LNCAP (cell line): Measurements from ENCODE around the gene CCP110.

Experiments
- TF ChIP-seq, protein P1 (sequence below): fragments of 450-650 bp; IDR thresholded peaks from 2 replicates; pipeline ENCODE4 v1.5.1; 2017; ENCODE audit warnings: mild to moderate bottlenecking

The CCP110 gene

DNA sequence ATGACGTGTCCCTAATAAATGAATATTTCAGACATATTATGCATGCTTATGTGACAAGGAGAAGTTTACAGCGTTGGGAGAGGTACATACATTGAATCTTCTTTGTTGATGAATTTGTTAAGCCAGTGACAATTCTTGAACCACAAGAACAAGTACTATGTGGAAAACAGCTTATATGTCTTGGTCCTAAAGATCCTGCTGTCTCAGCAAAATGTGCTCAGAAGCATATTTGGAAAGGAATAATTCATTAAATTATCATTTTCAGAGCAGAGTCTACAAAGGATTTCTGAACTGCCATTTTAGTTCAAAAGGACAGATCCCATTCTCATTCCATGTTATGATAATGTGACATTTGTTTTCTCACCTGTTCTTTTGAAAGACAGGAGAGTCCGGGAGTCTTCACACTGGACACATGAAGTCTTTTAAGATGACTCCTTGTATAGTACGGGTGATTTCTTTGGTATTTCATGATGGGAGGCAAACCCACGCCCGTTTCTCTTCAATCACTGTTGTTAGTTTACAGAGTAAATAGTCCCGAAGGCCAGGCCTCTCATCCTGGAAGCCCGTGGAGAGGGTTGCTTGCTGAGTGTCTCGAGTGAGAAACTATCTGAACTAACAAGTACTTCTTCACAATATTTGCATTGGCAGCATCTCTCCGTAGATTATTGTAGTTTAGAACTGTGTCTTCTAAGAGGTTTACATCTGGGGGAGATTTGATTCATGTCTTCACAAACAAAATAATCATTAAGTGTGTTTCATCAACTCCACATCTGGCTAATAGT lies 58.5 kb downstream of the CCP110 start:
- TF ChIP-seq, protein P1, sequence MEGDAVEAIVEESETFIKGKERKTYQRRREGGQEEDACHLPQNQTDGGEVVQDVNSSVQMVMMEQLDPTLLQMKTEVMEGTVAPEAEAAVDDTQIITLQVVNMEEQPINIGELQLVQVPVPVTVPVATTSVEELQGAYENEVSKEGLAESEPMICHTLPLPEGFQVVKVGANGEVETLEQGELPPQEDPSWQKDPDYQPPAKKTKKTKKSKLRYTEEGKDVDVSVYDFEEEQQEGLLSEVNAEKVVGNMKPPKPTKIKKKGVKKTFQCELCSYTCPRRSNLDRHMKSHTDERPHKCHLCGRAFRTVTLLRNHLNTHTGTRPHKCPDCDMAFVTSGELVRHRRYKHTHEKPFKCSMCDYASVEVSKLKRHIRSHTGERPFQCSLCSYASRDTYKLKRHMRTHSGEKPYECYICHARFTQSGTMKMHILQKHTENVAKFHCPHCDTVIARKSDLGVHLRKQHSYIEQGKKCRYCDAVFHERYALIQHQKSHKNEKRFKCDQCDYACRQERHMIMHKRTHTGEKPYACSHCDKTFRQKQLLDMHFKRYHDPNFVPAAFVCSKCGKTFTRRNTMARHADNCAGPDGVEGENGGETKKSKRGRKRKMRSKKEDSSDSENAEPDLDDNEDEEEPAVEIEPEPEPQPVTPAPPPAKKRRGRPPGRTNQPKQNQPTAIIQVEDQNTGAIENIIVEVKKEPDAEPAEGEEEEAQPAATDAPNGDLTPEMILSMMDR, result no peak

DNA sequence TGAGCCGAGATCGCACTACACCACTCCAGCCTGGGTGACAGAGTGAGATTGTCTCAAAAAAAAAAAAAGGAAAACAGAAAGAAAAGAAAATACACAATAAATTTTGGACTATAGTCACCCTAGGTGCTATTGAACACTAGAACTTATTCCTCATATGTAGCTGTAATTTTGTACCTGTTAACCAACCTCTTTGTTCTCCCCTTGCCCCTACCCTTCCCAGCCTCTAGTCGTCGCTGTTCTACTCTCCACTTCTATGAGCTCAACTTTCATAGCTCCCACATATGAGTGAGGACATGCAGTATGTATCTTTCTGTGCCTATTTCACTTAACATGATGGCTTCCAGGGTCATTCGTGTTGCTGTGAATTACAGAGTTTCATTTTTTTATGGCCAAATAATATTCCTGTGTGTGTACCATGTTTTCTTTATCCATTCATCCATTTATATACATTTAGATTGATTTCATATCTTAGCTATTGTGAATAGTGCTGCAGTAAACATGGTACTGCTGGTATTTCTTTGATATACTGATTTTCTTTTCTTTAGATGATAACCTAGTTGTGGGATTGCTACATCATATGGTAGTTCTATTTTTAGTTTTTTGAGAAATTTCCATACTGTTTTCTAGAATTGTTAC lies 60.0 kb downstream of the CCP110 start:
- TF ChIP-seq, protein P1, result peak; percentile 96

DNA sequence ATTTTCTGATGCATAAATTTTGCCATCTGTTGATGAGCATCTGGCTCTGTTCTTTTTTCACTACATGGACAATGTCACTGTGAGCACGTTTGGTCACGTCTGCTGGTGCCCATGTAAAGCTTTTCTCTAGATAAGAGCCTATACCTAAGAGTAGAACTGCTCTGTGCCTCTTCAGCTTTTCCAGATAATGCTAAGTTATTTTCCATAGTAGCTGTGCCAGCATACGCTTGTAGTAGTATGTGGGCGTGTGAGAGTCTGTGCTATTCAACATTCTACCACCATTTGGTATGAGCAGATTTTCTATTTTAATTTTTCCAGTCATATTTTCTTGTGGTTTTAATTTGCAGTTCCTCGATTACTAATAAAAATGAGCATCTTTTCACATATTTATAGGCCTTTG lies 64.9 kb downstream of the CCP110 start:
- TF ChIP-seq, protein P1, result no peak

GRCh38 chr16:19589106-19589505 lies 65.4 kb downstream of the CCP110 start:
- TF ChIP-seq, protein P1, result no peak

- TF ChIP-seq, protein P1, result no peak
Measured at GRCh38 chr16:19589771-19590302, 66.1 kb downstream of the CCP110 start.

DNA sequence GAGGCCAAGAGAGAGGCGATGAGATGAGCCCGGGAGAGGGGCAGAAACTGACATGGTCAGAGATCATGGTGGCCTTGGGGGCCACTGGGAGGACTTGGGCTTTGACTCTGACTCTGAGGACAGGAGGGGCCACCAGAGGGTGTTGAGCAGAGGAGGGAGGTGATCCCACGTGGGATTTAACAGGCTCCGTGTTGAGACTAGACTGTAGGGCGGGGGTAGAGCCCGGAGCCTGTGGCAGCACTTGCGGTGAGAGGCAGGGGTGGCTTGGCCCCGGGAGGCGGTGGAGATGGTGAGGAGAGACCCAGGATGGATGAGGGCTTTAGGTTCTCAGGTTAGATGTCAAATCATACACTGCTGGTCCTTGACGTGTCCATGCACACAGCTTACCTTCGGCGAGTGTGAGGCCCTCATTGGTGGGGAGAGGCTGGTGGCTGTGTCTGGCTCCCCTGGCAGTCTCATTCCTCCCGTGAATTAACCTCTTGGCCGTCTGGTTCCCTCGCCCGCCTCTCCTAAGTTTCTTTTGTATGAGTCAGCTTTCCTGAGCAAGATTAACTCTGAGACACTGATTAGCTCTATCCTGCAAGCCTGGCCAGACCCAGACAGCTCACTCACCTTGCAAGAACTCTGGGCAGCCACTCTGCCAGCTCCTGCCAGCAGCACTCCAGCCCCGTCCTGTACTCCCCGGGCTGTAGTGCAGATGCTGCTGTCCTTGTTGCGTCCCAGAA lies 71.5 kb downstream of the CCP110 start:
- TF ChIP-seq, protein P1, result no peak

GRCh38 chr16:19598805-19599510 lies 75.2 kb downstream of the CCP110 start:
- TF ChIP-seq, protein P1, result no peak
